IPS DF 19.7 (cell line): ENCODE data around the gene C1orf116.

Source experiments
- DNase-seq: peaks from one replicate; pipeline ENCODE4 v3.0.0-alpha.2; 2013; ENCODE audit warnings: low read depth, low spot score

Gene C1orf116

GRCh38 chr1:207000651-207001291, 31.8 kb downstream of the C1orf116 start:
- no peak for DNase-seq

GRCh38 chr1:206998816-206999215, 33.7 kb downstream of the C1orf116 start:
- no peak for DNase-seq

DNA sequence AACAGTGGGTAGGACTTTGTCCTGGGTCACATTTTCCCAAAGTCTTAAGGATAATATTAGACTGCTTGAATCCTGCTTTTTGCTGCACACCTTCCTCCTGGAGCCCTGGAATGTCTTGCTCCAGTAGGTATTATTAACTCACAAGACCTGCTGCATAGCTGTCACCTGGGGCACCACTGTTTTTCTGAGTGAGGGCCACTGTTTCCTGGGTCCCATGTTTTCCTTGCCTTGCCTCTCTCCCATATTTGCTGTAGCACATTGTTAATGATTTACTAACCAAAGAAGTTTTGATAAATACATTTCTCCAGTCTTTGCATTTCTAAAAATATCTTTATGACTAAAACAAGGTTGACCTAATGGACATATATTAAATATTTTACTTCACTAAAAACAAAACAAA, 39.8 kb downstream of the C1orf116 start:
- DNase-seq = no peak

DNA sequence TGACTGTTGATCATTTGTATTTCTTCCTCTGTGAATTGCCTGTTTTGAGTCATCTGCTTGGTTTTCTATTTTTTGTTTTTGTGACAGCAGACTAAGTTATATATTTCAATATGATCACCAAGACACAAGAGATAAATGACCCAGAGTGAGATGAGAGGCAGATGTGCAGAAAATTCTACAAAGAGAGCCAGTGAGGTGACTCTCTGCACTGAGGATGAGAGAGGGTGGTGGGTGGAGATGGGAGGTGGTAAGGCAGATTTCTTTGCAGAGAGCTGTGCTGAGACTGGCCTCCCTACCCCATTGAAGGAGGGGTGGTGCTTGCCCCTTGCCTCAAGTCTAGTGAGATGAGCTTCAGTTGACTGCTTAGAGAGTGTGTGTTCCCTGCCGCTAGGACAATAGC, 44.7 kb downstream of the C1orf116 start:
- no peak for DNase-seq

DNA sequence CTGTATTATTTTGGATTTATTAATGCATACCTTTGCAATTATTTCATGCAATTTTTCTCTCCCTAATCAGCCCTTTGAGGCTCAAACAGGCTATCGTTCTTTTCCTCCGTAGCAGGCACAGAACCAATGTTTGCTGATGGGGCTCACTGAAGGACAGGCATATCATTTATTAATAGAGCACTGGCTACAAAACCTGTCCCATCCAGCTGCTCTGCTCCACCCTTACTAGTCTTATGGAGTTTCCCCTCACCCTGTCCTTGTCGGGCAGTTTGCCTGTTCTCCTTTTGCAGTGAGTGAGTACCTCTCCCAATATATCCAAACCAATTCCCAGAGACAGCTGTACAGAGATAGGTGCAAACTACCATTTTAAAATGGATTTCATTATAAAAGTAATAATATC, 45.7 kb downstream of the C1orf116 start:
- no peak for DNase-seq

- no peak for DNase-seq
Measured at GRCh38 chr1:206986402-206986801, 46.2 kb downstream of the C1orf116 start.

DNA sequence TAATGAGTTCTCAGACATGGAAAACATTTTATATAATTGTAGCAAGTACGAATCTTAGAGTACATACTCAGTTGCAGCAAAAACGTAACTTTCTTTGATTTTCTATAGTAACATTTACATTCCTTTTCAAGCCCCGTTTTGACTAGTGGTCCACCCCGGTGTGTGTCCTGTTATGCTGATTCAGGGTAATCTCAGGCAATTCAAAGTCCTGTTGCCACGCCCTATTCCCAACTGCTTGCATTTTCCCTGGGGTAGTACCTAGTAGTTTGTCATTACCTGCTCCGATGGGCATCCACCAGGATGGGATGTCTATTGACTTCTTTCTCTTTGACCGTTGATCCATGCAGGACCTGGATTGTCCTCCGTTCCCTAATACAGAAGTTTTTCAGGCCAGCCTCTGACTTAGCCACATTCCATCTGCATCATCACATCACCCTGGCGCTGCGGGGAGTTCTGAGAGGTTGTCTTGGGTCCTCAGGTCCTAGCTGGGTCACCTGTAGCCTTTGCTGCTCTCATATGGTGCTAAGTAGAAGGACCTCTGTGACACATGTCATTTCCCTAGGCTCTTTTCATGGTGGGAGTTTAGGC, 47.3 kb downstream of the C1orf116 start:
- DNase-seq = peak; percentile 17

- peak; percentile 12 for DNase-seq
Measured at GRCh38 chr1:206982216-206982615, 50.3 kb downstream of the C1orf116 start.

GRCh38 chr1:206979379-206980043, 53.0 kb downstream of the C1orf116 start:
- DNase-seq = peak; percentile 20

DNA sequence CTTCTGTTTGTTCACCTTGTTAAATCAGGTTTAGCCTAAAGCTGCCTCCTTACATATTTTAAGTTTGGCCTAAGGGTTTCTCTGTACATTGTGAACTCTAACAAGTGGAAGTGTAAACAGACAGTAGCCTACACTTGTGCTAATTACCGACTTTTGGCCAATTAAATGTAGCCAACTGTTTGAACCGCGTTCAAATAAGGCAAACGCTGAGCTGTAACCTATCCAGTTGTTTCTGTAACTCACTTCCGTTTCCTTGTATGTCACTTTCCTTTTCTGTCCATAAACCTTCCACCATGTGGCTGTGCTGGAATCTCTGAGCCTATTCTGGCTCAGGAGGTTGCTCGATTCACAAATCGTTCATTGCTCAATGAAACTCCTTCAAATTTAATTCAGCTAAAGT, 54.3 kb downstream of the C1orf116 start:
- DNase-seq = no peak

- no peak for DNase-seq
Measured at GRCh38 chr1:206975306-206975705, 57.2 kb downstream of the C1orf116 start.

DNA sequence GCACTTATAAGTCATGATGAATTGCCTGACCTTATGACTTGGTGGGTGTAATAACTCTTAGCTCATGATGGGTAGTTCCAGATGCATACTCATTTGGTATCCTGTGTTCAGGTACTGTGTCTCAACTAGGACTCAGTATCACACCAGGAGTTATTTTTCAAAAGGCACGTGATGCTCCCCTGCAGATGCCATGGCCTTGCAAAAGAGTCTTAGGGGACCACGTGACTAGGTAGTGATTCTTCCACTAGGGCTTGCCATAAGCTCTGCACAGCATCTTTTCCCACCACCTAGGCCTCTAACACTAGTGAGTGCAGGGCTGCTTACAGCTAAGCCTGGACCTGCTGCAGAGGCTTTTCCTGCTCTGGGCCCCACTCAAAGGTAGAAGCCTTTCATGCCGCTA, 58.4 kb downstream of the C1orf116 start:
- no peak for DNase-seq

DNA sequence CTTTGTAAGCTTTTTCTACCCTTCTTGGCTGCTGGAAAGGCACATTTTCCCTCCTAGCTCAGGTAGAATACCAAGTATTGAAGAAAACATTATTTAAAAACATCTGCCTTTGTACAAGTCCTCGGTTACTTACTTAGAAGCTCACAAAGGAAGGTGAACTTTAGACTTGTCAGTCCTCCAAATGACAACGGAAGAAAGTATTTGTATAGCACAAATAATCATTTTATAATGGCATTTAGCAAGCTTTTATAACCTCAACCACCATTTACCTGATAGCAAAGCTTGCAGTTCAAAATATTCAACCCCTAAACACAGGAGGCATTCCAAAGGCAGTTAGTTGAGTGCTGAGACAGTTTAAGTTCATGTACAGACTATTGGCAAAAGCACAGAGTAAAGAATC, 59.8 kb downstream of the C1orf116 start:
- DNase-seq = no peak

GRCh38 chr1:206971029-206971655, 61.4 kb downstream of the C1orf116 start:
- no peak for DNase-seq

DNA sequence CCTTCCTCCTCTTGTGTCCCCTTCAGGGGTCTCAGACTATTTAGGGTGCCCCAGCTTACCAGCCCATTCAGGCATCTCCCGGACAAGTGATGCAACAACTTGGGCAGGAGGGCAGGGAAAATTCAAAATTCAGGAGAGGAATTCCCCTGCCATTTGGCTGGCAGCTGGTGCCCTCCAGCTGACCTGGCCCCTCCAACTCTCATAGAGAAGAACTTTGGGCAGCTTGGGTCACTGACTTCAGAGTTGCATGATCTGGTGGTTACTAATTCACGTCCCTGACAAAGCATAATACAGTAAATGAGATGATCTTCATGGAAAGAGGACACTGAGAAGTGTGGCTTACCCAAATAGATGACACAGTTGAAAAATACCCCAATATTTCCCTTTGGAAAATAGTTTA, 62.1 kb downstream of the C1orf116 start, which contains the start of gene FCAMR:
Gene FCAMR (minus strand): TSS at position 15 of the 400 bp plus-strand sequence. CDS start 335 bp downstream, outside the sequence.
- DNase-seq = no peak

- DNase-seq = no peak
Measured at GRCh38 chr1:206969090-206969489, 63.5 kb downstream of the C1orf116 start.
